HG02938 (cell line): ENCODE results near the gene POLN.

Experiments used
- ATAC-seq: cut with Tn5 transposase; IDR thresholded peaks from one replicate; pipeline ENCODE4 v1.9.1; 2021; ENCODE audit warnings: mild to moderate bottlenecking, moderate library complexity; ENCODE audit not compliant: unreplicated experiment

POLN gene

DNA sequence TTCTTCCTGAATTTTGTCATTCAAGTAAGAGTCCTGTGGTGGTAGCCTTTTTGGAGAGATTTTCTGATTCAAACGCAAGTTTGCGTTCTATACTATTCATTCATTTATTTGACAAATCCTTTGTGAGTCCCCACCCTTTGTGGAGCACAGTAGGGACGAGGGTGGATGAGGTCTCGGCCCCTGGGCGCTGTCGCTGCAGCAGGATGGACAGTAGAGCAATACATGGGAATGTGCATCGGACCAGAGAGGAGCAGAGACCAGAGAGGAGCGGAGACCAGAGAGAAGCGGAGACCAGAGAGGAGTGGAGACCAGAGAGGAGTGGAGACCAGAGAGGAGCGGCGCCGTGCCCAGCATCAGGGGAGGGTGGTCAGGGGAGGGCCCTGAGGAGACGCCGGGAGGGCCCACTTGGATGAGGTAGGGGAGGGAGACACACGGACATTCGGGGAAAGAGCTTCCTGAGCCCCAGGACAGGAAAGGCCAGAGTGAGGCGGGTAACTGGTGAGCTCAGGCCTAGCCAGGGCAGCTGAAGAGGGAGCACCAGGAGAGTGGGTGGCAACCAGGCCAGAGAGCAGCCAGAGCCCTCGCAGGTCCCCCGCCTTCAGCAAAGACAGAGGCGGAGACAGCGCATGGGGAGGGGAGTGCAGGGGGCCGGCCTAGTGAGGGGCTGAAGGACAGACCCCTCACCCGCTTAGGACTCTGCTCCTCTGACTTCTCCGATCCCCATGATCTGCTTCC lies 115.4 kb downstream of the POLN start:
- ATAC-seq = no peak

DNA sequence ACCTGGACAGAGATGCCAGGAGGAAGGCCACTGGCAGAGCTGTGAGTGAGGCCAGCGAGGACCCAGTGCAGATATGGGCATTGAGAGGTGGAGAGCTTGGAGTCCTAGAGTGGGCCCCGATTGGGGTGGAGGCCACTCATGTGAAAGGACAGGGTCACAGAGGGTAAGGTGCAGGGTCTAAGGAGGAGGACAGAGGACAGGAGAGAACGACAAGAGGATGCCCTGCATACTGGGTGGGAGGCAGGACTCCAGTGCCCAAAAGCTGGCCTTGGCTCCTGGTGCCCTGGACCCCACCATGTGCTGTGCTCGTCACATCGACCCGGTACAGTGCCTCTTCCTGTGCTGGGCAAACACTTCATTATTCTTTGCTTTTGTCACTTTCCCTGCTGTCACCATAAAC lies 116.1 kb downstream of the POLN start:
- ATAC-seq = no peak

DNA sequence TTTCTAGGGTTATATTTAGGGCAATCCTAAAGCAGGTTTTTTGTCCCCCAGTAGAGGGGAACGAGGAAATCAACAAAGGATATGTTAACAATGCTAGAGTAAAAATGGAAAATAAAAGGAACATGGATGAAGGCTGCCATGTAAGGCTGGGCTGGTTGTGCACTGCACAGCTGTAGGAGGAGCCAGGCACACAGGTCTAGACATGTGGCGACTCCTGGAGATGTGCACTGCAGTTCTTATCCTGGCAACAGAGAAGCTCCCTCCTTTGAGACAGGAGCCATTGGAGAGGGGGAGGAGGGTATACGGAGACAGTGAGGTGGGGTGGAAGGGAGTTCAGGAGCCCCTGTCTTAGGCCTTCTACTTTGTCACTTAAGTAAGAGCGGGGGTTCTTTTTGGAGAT lies 116.9 kb downstream of the POLN start:
- no peak for ATAC-seq

DNA sequence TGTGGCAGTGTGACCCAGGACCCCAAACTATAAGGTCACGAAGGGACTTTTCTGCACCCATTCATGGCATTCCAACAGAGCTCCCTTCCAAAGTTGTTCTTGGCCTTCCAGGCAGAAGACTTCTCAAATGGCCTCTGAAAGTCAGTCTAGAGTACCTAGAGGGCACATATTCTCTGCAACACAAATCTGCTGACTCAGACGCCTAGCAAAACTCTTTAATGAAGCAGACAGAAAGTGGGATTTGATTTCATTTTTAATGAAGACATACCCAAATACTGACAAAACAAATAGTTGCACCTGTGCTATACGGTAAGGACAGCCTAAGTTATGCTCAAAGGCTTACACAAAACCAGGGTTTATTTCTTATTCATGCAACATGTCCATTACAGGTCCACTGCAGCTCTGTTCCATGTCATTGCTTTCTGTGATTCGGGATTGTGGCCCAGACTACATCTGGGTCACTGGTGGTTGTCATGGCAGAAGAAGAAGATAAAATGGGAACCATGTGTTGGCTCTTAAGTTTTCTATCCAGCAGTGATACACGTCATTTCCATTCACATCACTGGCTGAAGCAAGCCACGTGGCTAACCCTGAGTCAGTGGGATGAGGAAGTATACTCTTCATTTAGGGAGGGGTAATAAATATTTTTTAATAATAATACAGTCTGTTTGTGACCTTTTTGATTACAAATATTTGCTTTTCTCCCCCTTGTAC lies 125.1 kb downstream of the POLN start:
- ATAC-seq = no peak

DNA sequence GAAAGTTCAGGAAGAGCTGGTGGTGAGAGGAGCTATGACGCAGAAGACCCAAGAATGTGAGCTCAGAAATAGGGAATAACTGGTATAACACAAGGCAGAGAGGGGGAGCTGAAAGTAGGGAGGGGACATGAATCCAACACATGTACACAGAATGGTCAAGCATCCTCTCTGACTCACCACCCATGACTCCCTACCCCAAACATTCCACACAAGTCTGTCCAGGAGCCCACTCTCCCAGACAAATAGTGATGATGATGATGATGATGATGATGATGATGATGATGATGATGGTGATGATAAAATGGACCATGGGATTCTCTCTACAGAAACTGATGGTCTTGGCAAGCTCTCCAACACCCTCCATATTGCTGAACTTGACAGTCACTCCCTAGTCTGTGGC lies 136.4 kb downstream of the POLN start:
- ATAC-seq = no peak

DNA sequence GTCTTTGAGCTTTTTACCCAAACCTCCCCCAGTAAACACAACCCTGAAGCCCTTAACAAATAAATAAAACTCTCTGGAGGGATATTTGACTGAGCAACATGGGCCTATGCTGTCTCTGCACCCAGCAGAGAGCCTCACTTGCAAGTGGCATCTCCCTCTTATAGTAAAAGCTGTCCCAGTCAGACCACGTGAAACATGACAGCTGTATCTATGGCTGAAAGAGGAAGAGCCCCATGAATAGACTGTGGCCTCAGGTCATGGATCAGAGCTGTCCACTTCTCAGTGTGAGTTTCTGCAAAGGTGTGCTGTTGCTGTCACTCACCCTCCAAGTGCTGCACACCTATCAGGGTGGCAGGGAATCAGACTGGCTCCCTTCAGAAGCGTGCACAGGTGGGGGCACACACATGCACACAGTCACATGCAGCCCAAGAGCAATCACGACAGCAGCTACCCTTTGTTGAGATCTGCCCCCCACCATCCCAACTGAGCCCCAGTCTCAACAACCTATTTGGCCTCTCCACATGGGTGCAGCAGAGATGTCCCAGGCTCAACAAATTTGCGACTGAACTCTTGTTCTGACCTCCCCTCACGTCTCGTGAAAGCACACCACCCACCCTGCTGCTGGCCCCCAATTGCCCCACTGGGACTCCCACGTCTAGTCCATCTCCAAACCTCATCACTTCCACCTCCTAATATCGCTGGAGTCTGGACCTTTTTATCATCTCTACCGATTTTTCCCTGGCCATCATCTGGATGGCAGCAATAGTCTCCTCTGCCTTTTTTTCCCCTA lies 137.2 kb downstream of the POLN start:
- no peak for ATAC-seq

DNA sequence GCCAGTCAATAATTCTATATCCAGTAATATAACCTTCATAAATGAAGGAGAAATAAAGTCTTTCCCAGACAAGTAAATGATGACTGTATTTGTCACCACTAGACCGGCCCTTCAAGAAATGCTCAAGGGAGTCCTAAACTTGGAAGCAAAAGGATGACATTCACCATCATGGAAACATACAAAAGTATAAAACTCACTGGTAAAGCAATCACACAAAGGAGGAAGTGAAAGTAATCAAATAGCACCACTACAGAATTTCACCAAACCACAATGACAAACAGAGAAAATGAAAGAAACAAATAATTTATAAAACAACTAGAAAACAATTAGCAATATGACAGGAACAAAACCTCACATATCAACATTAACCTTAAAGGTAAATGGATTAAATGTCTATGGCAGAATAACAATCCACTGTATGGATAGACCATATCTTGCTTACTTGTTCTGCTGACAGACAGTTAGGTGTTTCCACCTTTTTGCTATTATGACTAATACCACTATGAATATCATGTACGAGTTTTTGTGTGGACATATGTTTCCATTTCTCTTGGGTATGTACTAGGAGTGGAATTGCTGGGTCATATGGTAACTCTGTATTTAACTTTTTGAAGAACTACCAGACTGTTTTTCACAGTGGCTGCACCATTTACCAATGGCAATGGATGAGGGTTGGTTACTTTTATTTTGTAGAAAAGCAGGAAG lies 137.9 kb downstream of the POLN start:
- no peak for ATAC-seq

DNA sequence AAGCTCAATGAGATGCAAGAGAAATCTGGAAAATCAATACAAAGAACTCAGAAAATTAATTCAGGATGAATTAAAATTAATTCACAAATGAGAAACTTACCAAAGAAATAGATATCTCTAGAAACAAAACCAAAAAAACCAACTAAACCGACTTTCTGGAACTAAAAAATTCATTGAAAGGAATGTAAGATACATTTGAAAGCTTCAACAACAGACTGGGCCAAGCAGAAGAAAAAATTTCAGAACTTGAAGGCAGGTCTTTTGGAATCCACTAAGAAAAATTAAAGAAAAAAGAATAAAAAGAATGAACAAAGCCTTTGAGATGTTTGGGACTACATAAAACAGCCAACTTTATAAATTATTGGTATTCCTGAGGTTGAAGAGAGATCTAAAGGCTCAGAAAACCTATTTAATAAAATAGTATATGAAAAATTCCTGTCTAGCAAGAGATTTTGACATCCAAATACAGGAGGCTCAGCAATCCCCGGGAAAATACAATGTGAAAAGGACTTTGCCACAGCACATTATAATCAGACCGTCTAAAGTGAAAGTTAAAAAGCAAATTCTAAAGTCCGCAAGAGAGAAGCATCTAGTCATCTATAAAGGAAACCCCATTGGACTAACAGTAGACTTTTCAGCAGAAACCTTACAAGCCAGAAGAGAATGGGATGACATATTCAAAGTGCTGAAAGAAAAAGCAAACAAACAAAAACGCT lies 138.6 kb downstream of the POLN start:
- no peak for ATAC-seq

DNA sequence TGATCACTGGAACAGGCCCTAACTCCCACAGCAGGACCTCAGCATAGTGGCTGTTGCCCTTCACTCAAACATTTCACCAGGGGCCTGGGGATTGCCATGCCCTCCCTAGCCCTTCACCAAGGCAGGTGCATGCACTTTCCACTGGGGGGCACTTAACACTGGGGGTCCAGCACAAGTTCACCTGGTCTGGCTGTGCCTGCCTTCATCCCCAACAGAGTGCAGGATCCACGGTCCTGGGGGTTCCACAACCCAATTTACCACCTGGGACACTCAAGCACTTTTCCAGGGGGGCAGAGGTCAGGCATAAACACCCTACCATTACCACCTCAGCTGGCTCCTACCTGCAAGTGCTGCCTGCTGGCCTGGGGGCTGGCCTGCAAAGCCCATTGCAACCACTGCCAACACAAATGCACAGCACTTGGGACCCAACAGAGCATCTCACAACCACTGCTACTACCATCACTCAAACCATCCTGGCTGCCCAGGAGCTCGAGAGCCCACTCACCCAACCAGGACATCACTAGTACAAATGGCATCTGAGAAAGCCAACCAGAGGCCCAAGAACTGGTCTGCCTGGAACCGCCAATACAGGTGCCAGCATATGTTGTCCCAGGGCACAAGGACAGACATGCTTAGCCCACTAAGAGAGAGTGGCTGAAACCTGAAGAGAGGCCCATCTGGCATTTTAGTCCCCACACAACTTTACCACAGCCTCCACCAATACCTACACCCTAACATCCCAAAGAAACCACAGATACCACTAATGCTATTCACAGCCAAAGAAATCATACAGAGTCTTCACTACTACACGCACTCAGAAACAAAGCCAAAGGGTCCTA lies 139.7 kb downstream of the POLN start:
- no peak for ATAC-seq

DNA sequence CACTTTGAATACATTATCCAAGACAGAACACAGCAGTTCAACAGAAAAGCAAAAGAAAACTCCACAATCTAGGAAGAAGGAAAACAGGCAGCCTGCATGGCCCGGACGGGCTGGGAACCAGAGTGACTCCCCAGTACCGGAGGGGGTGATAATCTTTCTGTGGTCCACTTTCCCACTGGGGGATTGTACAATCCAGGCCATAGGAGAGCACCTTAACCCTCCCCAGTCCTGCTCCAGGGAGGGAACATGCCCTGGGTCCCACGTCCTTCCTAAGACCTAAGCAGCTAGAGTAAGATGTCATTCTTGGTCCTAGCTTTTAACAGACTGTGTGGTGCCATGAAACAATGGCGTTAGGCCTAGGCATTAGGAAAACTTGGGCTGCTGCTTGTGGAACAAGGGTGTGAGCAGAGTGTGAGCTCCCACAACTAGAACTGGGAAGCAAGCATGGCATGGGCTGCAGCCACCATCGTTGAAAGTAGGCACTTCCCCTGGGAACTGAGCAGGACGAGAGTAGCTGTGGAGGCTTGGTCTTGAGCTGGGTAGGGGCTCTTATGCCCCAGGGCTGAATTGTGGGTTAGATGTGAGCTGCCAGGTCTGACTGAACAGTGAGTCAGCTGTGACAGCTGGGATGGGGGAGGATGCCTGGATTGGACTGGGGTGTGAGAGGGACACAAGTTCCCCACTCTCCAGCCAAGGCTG lies 140.4 kb downstream of the POLN start:
- ATAC-seq = no peak

DNA sequence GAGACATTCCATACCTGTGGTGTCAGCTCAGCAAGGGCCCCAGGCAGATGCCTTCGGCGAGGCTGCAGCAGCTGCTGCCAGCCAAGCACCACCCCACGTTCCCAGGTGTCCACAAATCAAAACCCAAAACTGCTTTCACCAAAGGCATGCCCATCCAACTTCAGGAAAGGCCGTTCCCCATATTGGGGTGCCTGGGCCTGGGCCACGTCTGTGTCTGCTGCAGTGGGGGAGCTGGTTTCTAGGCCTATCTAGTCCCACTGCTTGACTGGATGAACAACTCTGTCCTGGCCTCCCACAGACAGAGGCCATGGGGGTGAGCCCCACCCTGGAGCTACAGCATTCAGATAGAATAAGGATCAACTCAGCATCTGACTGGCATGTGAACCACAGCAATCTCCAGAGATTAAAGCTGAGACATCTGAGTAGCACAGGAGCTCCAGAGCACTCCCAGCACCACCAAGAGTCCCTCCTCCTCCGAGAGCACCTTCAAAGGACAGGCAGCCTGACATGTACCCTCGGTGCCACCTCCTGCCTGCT lies 145.8 kb downstream of the POLN start:
- ATAC-seq = no peak

DNA sequence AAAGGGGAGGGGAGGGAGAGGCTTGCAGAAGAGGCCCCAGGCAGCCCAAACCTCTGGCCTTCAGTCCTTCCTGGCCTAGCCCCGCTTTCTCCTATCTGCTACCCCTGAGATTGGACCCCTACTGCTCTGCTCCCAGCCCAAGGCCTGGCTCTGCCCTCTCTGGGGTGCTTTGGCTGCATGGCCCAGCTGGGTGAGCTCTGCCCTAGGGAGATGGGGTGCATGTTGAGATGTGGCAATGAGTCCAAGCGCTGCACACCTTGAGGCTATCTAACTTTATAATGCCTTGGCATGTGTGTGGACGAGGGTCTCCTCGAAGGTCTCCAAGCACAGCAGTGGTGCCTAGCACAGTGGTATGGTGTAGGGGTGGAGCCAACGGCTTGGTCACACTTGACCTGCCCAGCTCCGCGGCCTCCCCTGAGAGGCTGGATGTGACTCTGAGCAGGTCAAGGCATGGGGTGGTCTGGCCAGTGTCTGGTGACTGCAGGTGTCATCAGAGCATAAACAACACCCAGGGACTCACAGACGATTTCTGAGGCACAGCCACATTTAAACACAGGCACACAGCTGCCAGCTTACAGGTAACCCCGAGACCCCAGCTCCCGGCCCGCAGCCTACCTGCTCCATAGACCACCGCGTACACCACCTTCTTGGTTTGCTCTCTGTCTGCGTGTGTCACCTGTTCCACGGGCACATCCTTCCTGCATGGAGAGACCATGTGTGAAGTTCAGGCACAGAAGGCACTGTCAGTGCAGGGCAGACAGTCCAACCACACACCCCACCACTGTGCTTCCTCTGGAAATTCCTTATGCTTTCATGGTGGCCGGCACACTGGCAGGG lies 146.5 kb downstream of the POLN start:
- no peak for ATAC-seq

DNA sequence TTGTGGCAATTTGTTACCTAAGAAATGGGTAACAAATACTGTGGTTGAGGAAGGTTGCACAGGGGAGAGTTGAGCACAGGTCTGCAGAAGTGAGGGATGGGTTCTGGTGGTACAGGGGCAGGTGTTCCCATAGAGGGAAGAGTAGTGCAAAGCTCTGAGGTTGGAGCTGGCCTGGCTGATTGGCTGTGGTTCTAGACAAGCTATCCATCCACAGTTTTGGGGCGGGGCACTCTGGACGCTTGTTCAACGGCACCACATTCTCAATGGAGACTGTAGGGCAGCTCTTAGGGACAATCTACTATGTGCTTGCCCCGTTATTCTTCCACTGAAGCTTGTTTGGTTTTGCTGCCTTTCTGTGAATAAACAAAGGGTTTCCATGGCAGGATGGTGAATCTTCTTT lies 147.4 kb downstream of the POLN start:
- ATAC-seq = no peak

DNA sequence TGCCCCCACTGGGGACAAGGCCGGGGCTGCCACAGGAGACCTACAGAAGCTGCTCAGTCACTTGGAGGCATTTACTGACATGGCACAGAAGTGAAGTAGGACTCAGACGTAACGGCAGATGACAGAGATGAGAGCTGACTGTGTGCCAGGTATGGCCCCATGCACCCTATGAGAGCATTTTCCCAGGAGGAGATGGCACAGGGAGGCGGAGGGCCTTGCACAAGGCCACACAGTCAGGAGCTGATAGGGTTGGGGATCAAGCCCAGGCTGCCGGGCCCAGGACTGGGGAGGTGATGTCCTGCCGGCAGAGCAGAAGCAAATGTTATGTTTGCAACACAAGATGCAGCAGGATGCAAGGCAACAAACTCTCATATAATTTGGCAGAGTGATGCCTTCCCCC lies 148.7 kb downstream of the POLN start:
- ATAC-seq = no peak

DNA sequence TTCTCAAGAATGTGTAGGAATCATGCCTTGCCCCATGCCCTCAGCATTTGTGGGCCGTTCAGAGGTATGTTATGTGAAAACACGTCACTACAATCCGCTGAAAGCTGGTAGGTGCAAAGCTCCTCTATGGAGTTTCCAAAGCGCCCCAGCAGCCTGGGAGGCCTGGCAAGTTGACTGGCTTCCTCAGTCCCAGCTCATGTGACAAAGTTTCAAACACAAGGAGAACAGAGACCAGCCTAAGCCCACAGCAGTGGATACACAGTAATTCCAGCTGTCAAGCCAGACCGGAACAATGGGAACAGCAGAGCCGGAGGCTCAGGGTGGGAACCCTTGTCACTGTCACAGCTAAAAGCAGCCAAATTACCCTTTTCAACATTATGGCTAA lies 149.3 kb downstream of the POLN start:
- no peak for ATAC-seq

DNA sequence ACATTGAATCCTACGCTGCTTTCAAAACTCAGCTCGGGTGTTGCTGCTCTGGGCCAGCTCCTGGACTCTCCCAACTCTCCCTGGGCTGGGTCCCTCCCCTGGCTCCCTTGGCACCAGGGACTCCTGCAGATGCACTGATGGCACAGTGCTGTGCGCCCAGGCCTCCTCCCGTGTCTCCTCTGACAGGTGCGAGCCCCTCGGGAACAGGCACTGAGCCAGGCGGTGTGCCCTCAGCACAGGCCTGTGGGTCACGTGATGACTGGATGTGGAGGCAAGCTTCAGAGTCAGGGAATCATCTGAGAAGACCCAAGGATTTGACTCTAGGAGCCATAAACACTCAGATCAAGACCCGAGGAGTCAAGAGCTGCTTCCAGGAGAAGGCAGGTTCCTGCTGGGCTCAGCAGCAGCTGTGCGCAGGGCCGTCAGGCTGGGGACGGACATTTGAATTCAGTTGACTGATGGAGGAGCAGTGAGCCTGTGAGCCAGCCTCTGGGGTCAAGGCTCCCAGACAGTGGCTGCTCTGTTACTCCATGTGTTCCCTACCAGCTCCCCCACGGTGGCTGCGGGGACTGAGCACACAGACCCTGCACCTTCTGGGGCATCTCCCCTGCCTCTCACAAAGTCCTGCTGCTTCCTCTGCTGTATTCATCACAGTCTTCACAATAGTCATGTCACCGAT lies 149.8 kb downstream of the POLN start:
- no peak for ATAC-seq

DNA sequence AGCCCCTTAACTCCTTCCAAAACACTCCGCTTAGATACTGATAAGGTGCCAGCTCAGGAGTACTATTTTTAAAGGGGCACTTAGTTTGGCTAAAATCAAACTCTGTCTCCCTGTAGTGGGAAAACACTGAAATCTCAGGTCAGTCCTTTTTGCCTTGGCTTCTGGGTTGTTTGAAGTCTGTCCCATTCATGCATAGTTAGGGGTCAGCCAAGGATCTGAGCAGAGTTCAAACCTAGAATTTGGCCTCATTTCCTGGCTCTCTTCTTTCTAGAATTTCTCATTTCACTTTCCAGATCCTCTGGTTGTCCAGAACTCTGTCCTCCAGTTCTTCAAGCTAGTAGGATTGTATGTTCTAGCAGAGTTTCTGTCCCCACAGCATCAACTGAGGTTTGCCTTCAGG lies 151.3 kb downstream of the POLN start:
- no peak for ATAC-seq
